ENCODE results near the gene CTNNA2.

Gene CTNNA2

GRCh38 chr2:80164375-80164774, 651.5 kb downstream of the CTNNA2 start:
- Histone ChIP-seq H3K4me1 (ENCODE audit: control insufficient read depth, insufficient read depth, low read length) (no peaks in the 10 kb centered on the region), H3K36me3 (ENCODE audit: control insufficient read depth, insufficient read depth, low read length) (no peaks in the 10 kb centered on the region), H3K27ac (ENCODE audit: low read depth, low read length) (no peak overlapping the region), H3K27me3 (ENCODE audit: control insufficient read depth, insufficient read depth, low read length) (no peaks in the 10 kb centered on the region), H3K9me3 (ENCODE audit: control insufficient read depth, insufficient read depth, low read depth, low read length) (peaks cover 8% of the 10 kb centered on the region; the same call in 1 of the 2 replicates), H3K9ac (ENCODE audit: low read length) (no peak overlapping the region), H3K4me3 (ENCODE audit: low read depth, low read length) (no peak overlapping the region)

- H3K27me3 ChIP-seq (ENCODE audit: control insufficient read depth, insufficient read depth, low read length): no peaks in the 10 kb centered on the region
- no peak overlapping the region for H3K4me3 ChIP-seq (ENCODE audit: low read depth, low read length)
- H3K27ac ChIP-seq (ENCODE audit: low read depth, low read length): no peak overlapping the region
- H3K9me3 ChIP-seq (ENCODE audit: control insufficient read depth, insufficient read depth, low read depth, low read length): no peaks in the 10 kb centered on the region
- H3K36me3 ChIP-seq (ENCODE audit: control insufficient read depth, insufficient read depth, low read length): no peaks in the 10 kb centered on the region
- H3K9ac ChIP-seq (ENCODE audit: low read length): no peak overlapping the region
- H3K4me1 ChIP-seq (ENCODE audit: control insufficient read depth, insufficient read depth, low read length): no peaks in the 10 kb centered on the region
Measured at GRCh38 chr2:80166483-80167171, 653.8 kb downstream of the CTNNA2 start.

- H3K4me3 ChIP-seq (ENCODE audit: low read depth, low read length): no peak overlapping the region
- no peaks in the 10 kb centered on the region for H3K9me3 ChIP-seq (ENCODE audit: control insufficient read depth, insufficient read depth, low read depth, low read length)
- no peak overlapping the region for H3K9ac ChIP-seq (ENCODE audit: low read length)
- H3K27me3 ChIP-seq (ENCODE audit: control insufficient read depth, insufficient read depth, low read length): no peaks in the 10 kb centered on the region
- H3K4me1 ChIP-seq (ENCODE audit: control insufficient read depth, insufficient read depth, low read length): no peaks in the 10 kb centered on the region
- no peak overlapping the region for H3K27ac ChIP-seq (ENCODE audit: low read depth, low read length)
- no peaks in the 10 kb centered on the region for H3K36me3 ChIP-seq (ENCODE audit: control insufficient read depth, insufficient read depth, low read length)
Measured at GRCh38 chr2:80167284-80167808, 654.5 kb downstream of the CTNNA2 start.

GRCh38 chr2:80168037-80168436, 655.2 kb downstream of the CTNNA2 start:
- Histone ChIP-seq H3K9ac (ENCODE audit: low read length) (no peak overlapping the region), H3K36me3 (ENCODE audit: control insufficient read depth, insufficient read depth, low read length) (no peaks in the 10 kb centered on the region), H3K27me3 (ENCODE audit: control insufficient read depth, insufficient read depth, low read length) (no peaks in the 10 kb centered on the region), H3K9me3 (ENCODE audit: control insufficient read depth, insufficient read depth, low read depth, low read length) (no peaks in the 10 kb centered on the region), H3K4me1 (ENCODE audit: control insufficient read depth, insufficient read depth, low read length) (no peaks in the 10 kb centered on the region), H3K4me3 (ENCODE audit: low read depth, low read length) (no peak overlapping the region), H3K27ac (ENCODE audit: low read depth, low read length) (no peak overlapping the region)

GRCh38 chr2:80168801-80169200, 656.0 kb downstream of the CTNNA2 start:
- no peak overlapping the region for H3K27ac ChIP-seq (ENCODE audit: low read depth, low read length)
- H3K4me1 ChIP-seq (ENCODE audit: control insufficient read depth, insufficient read depth, low read length): no peaks in the 10 kb centered on the region
- no peaks in the 10 kb centered on the region for H3K36me3 ChIP-seq (ENCODE audit: control insufficient read depth, insufficient read depth, low read length)
- H3K27me3 ChIP-seq (ENCODE audit: control insufficient read depth, insufficient read depth, low read length): no peaks in the 10 kb centered on the region
- H3K9me3 ChIP-seq (ENCODE audit: control insufficient read depth, insufficient read depth, low read depth, low read length): no peaks in the 10 kb centered on the region
- no peak overlapping the region for H3K9ac ChIP-seq (ENCODE audit: low read length)
- H3K4me3 ChIP-seq (ENCODE audit: low read depth, low read length): no peak overlapping the region

GRCh38 chr2:80169811-80170594, 657.2 kb downstream of the CTNNA2 start:
- Histone ChIP-seq H3K27me3 (ENCODE audit: control insufficient read depth, insufficient read depth, low read length) (no peaks in the 10 kb centered on the region), H3K4me1 (ENCODE audit: control insufficient read depth, insufficient read depth, low read length) (no peaks in the 10 kb centered on the region), H3K36me3 (ENCODE audit: control insufficient read depth, insufficient read depth, low read length) (no peaks in the 10 kb centered on the region), H3K9ac (ENCODE audit: low read length) (no peak overlapping the region), H3K4me3 (ENCODE audit: low read depth, low read length) (no peak overlapping the region), H3K9me3 (ENCODE audit: control insufficient read depth, insufficient read depth, low read depth, low read length) (no peaks in the 10 kb centered on the region), H3K27ac (ENCODE audit: low read depth, low read length) (no peak overlapping the region)

GRCh38 chr2:80185091-80185490, 672.2 kb downstream of the CTNNA2 start:
- H3K9me3 ChIP-seq (ENCODE audit: control insufficient read depth, insufficient read depth, low read depth, low read length): peaks cover 15% of the 10 kb centered on the region
- H3K4me3 ChIP-seq (ENCODE audit: low read depth, low read length): no peak overlapping the region
- no peak overlapping the region for H3K9ac ChIP-seq (ENCODE audit: low read length)

GRCh38 chr2:80186262-80186661, 673.4 kb downstream of the CTNNA2 start:
- H3K9me3 ChIP-seq (ENCODE audit: control insufficient read depth, insufficient read depth, low read depth, low read length): peaks cover 4% of the 10 kb centered on the region; the same call in 1 of the 2 replicates
- H3K4me3 ChIP-seq (ENCODE audit: low read depth, low read length): no peak overlapping the region
- H3K27me3 ChIP-seq (ENCODE audit: control insufficient read depth, insufficient read depth, low read length): no peaks in the 10 kb centered on the region
- H3K9ac ChIP-seq (ENCODE audit: low read length): no peak overlapping the region
- H3K4me1 ChIP-seq (ENCODE audit: control insufficient read depth, insufficient read depth, low read length): peaks cover 10% of the 10 kb centered on the region
- no peaks in the 10 kb centered on the region for H3K36me3 ChIP-seq (ENCODE audit: control insufficient read depth, insufficient read depth, low read length)
- H3K27ac ChIP-seq (ENCODE audit: low read depth, low read length): no peak overlapping the region

More at GRCh38 chr2:80185091-80185490, 672.2 kb downstream of the CTNNA2 start:
- Histone ChIP-seq H3K27me3 (ENCODE audit: control insufficient read depth, insufficient read depth, low read length) (no peaks in the 10 kb centered on the region), H3K4me1 (ENCODE audit: control insufficient read depth, insufficient read depth, low read length) (peaks cover 10% of the 10 kb centered on the region), H3K36me3 (ENCODE audit: control insufficient read depth, insufficient read depth, low read length) (no peaks in the 10 kb centered on the region), H3K27ac (ENCODE audit: low read depth, low read length) (no peak overlapping the region)

GRCh38 chr2:80187156-80187555, 674.3 kb downstream of the CTNNA2 start:
- H3K27ac ChIP-seq (ENCODE audit: low read depth, low read length): no peak overlapping the region
- H3K36me3 ChIP-seq (ENCODE audit: control insufficient read depth, insufficient read depth, low read length): no peaks in the 10 kb centered on the region
- no peaks in the 10 kb centered on the region for H3K9me3 ChIP-seq (ENCODE audit: control insufficient read depth, insufficient read depth, low read depth, low read length)
- no peak overlapping the region for H3K9ac ChIP-seq (ENCODE audit: low read length)
- H3K27me3 ChIP-seq (ENCODE audit: control insufficient read depth, insufficient read depth, low read length): no peaks in the 10 kb centered on the region
- H3K4me1 ChIP-seq (ENCODE audit: control insufficient read depth, insufficient read depth, low read length): peaks cover 10% of the 10 kb centered on the region
- no peak overlapping the region for H3K4me3 ChIP-seq (ENCODE audit: low read depth, low read length)

GRCh38 chr2:80190166-80190565, 677.3 kb downstream of the CTNNA2 start:
- H3K27me3 ChIP-seq (ENCODE audit: control insufficient read depth, insufficient read depth, low read length): no peaks in the 10 kb centered on the region
- H3K9ac ChIP-seq (ENCODE audit: low read length): no peak overlapping the region
- peaks cover 8% of the 10 kb centered on the region for H3K4me1 ChIP-seq (ENCODE audit: control insufficient read depth, insufficient read depth, low read length)
- no peaks in the 10 kb centered on the region for H3K36me3 ChIP-seq (ENCODE audit: control insufficient read depth, insufficient read depth, low read length)
- H3K27ac ChIP-seq (ENCODE audit: low read depth, low read length): no peak overlapping the region
- no peaks in the 10 kb centered on the region for H3K9me3 ChIP-seq (ENCODE audit: control insufficient read depth, insufficient read depth, low read depth, low read length)
- no peak overlapping the region for H3K4me3 ChIP-seq (ENCODE audit: low read depth, low read length)

GRCh38 chr2:80193566-80193965, 680.7 kb downstream of the CTNNA2 start:
- no peaks in the 10 kb centered on the region for H3K36me3 ChIP-seq (ENCODE audit: control insufficient read depth, insufficient read depth, low read length)
- no peaks in the 10 kb centered on the region for H3K27me3 ChIP-seq (ENCODE audit: control insufficient read depth, insufficient read depth, low read length)
- no peak overlapping the region for H3K4me3 ChIP-seq (ENCODE audit: low read depth, low read length)
- no peaks in the 10 kb centered on the region for H3K9me3 ChIP-seq (ENCODE audit: control insufficient read depth, insufficient read depth, low read depth, low read length)
- H3K27ac ChIP-seq (ENCODE audit: low read depth, low read length): no peak overlapping the region
- no peaks in the 10 kb centered on the region for H3K4me1 ChIP-seq (ENCODE audit: control insufficient read depth, insufficient read depth, low read length)
- no peak overlapping the region for H3K9ac ChIP-seq (ENCODE audit: low read length)

Data from HUES6 (cell line).